Measurements from ENCODE around the gene ZNF565.
A peak's percentile ranks its signal among the peaks of the same experiment; 100 is the strongest.
"Not testable (repeated sequence)": the region's sequence is repeated elsewhere in the genome, so short reads cannot be mapped to it uniquely, and the experiment has no call there.

Gene ZNF565

DNA sequence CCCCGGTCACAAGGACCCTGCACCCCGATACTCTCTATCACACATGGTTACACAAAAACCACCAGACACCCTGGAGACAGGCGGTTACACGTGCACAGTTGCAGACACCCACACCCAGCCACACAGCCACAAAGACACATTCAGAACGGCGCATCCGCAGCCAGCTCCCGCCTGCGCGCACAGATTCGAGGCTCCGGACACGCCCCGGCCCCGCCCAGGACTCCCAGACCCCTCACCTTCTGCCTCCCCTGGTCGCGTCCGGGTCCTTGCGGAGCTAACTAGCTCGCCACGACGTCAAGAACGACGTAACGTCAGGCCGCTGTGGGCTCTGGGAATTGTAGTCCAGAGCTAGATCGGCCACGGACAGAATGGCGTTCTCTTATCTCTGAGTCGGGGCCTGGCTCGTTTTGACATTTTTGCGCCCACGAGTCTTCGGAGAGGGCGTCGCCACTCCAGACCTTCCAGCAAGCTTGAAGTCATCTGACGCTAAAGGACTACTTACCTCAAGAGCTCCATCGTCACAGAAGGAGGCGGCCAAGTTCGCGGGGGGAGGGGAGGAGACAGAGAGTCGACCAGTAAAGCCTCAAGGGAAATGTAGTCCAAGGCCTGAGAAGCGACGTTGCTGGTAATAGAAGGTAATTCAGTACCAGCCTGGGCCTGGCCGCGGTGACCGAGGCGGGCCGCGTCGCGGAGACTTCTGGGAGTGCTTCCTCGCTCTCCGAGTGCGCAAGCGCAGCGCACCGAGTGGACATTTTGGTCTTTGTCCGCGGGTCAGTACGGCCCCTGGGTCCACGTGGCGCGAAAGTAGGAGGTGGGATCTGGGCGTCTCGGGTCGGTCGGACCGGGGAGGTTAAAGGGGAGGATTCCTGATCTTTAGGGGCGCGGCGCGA, at the start of gene ZNF565, which contains the start of gene ZNF146:
Gene ZNF565, minus strand, starts transcription at position 280 of the 890 bp plus-strand sequence. CDS start 12,680 bp downstream, outside the sequence.
Gene ZNF146, plus strand, starts transcription at position 721 of the 890 bp plus-strand sequence. CDS start 21,335 bp downstream, outside the sequence.
- peak; percentile 96 for DNase-seq (ENCODE audit: low spot score)

DNA sequence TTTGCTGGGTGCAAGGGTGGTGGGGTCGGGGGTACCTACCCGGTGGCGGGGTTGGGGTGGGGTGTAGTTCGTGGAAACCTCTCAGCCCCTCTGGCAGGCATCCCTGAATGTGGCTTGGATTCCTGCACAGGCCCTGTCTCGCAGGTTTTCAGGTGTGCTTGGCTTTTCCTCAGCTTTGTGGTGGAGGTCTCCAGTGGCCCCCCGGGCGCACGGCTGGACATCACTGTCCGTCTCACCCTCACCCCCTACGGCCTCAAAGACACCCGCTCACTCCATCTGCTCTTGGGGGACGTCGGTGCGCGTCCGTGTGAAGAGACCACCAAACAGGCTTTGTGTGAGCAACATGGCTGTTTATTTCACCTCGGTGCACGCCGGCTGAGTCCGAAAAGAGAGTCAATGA, 44.7 kb upstream of the ZNF565 start:
- no peak for DNase-seq (ENCODE audit: low spot score)

DNA sequence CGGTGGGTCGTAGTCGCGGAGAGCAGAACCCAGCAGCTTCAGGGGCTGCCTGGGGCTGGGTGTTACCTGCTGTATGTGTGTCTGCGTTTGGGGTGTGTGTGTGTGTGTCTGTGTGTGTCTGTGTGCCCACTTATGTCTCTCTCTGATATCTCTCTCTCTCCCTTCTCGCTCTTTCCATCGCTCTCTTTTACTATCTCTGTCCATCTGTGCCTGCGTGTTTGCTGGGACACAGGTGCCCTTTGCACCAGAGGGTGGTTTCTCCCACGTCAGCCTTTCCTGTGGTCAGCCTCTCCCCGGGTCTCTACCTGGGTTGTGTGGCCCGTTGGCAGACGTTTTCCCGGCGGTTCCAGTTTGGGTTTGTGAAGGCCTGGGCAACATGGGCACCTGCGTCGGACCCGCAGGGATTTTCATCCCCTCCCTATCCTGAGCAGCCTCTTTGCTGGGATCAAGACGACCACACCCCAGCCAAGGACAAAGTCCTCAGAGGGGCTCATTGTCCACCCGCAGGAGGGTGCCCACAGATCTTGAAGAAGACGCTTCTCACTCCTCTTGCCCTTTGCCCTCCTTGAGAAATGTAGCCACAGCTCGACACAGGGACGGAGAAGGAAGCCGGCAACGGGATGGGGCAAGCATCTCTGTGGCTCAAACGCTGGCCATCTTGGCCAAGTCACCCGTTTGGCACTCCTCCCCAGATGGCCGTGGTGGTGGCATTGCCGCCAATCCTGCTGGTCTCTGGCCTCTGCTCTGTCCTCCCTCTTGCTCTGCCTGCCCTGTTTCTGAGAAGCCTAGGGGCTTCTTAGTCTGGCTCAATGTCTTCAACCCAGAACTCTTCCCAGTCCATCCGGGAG, 43.8 kb upstream of the ZNF565 start:
- no peak for DNase-seq (ENCODE audit: low spot score)

DNA sequence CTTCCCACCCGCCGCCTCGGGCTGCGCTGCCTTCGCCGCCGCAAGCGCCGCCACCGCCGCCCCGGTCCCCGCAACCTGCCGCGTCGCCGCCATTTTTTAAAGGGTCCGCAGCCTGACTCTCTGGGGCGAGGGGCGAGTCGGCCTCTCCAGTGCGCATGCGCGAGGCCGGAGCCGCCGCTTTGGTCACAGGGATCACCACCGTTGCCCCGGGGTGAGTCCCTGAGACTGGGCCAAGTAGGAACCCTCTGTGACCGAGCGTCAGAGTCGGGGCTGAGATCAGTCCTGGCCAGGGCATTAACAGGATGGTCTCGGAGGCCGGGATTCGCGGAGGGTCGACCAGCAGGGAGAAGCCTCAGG, 43.0 kb upstream of the ZNF565 start:
- DNase-seq (ENCODE audit: low spot score), result peak; percentile 63

DNA sequence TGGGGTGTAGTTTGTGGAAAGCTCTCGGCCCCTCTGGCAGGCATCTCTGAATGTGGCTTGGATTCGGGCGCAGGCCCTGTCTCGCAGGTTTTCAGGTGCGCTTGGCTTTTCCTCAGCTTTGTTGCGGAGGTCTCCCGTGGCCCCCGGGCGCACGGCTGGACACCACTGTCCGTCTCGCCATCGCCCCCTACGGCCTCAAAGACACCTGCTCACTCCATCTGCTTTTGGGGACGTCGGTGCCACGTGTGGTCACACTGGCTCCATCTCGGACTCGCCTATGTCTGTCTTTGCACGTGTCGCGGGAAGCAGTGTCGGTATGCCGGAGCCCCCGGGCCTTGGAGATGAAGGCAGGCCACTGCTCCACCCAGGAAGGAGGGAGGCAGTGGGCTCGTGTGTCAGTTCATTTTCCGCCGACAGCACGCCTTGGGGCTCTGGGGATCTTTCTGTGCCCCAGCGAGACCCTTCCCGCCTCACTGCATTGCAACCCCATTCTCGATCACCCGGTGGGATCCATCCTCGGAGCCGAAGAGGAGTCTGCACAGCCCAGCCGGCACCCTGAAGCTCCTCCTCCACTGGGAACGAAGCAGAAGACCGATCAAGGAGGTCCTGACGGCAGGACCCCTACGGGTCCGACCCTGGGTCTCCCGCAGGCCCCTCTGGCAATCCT, 42.5 kb upstream of the ZNF565 start:
- DNase-seq (ENCODE audit: low spot score), result no peak

DNA sequence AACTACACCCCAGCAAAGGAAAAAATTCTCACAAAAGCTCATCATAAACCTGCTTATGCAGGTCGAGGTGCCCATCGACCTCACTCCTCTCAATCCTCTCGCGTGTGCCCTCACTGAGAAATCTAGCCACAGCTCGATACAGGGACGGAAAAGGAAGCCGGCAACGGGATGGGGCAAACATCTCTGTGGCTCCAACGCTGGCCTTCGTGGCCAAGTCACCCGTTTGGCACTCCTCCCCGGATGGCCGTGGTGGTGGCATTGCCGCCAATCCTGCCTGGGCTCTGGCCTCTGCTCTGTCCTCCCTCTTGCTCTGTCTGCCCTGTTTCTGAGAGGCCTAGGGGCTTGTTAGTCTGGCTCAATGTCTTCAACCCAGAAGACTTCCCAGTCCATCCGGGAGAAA, 41.6 kb upstream of the ZNF565 start:
- no peak for DNase-seq (ENCODE audit: low spot score)

DNA sequence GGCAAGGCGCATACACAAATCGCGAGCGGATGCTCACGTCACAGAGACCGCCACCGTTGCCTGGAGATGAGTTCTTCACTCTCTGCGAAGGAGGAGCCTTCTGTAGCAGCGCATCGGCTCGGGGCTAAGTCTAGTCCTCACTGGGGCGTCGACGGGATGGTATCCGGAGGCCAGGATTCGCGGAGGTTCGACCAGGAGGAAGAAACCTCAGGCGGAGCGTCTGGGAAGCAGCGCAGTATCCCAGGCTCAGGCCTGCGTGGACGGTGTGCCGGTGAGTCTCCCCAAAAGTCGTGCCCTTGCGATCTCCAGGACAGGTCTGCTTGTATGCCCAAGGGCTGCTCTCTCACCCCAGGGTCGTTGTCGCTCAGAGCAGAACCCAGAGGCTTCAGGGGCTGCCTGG, 40.9 kb upstream of the ZNF565 start:
- DNase-seq (ENCODE audit: low spot score), result no peak

DNA sequence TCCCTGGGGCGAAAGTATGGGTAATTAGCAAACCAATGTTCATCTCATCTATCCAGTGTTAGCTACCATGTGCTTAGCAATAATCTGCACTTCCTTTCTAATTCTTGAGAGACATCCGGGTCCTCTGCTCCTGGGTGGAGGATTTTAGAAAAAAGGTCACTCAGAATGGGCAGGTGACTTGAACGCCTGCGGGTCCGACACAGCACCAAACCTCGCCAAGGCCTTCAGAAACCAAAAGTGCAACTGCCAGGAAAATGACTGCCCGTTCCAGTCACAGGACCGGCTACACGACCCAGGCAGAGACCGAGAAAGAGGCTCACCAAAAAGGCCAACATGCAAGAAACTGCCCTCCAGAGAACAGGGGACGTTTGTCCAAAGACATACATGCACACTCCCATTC, 40.4 kb upstream of the ZNF565 start:
- no peak for DNase-seq (ENCODE audit: low spot score)

DNA sequence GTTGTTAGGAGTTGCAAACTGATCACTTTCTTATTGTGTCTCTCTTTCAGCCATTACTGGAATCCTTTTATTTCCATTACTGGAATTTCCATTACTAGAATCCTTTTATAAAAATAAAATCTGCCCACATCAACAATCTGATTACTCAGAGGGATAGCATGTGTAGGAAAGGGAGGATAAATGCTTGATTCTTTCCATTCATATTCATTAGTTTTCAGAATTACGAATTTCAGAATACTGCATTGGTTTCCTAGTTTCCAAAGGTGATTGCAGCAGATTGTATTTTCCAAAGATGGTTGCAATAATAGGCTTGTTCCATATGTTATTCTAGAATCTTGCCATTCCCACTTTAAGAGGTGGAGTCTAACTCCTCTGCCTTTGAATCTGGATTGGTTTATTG, 37.6 kb upstream of the ZNF565 start:
- no peak for DNase-seq (ENCODE audit: low spot score)

DNA sequence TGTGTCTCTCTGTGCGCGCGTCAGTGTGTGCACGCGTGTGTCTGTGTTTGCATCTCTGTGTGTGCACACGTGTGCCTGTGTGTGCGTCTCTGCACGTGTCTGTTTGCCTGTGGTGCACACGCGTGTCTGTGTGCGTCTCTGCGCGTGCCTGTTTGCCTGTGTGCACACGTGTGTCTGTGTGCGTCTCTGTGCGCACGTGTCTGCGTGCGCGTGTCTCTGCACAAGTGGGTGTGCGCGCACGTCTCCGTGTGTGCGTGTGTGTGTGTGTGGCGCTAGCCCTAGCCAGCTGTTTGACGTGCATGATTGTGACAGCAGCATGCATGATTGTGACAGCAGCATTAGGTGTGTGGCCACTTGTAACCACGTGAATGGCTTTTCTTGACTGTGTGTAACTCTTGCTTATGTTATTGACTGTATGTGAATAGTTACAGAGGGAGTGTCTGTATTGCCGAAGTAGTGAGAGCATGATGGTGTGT, 31.6 kb upstream of the ZNF565 start:
- DNase-seq (ENCODE audit: low spot score), result no peak

DNA sequence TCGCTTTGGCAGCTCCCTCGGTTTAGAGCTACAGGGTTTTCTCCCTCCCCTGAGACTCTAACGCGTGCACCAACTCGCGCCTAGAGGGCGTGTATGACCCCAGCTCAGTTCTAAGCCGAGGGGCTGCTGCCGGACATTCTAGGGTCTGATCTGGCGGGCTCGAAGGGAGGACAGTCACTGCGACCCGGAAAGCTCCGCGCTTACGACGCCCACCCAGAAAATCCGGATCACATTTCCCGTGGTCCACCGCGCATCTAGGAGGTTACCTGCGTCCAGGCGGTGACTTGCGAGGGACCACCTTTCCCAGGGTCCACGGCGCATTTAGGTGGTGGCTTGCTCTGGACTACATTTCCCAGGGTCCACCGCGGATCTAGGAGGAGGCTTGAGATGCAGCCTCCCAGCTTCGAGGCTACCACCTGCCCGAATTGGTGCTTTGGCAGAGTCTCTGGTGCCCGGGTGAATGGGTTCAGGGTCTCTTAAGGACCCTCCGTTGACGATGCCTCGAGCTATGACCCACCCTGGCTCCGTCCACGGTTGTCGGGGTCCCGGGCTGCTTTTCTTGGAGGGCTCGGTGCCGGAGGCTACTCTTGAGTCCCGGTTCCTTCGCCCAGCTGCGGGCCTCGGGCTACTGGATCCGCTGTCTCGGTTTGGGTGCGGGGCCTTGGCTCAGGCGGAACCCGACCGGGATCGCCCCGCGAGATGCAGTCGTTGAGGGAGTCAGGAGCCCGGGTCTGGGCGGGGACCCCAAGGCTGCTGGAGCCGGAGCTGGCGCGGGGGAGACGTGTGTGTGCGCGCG, 30.9 kb upstream of the ZNF565 start:
- DNase-seq (ENCODE audit: low spot score), result peak; percentile 84

DNA sequence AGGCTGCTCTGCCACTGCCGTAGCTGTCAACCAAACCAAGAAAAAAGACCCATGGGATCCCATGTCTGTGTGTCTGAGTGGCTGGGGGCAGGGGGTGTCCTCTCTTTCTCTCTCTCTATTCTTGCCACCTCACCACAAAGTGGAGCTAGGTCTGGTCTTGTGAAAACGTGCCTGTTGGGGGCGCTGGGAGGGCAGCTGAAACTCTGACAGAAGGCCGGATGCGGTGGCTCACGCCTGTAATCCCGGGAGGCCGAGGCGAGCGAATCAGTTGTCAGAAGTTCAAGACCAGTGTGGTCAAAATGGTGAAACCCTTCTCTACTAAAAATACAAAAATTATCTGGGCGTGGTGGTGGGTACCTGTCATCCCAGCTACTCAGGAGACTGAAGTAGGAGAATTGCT, 29.6 kb upstream of the ZNF565 start:
- no peak for DNase-seq (ENCODE audit: low spot score)

DNA sequence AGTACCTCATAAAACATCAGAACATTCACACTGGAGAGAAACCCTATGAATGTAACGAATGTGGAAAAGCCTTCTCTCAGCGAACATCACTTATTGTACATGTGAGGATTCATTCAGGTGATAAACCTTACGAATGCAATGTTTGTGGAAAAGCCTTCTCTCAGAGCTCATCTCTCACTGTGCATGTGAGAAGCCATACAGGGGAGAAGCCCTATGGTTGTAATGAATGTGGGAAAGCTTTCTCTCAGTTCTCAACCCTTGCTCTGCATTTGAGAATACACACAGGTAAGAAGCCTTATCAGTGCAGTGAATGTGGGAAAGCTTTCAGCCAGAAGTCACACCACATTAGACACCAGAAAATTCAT, 22.5 kb upstream of the ZNF565 start:
- no peak for DNase-seq (ENCODE audit: low spot score)

DNA sequence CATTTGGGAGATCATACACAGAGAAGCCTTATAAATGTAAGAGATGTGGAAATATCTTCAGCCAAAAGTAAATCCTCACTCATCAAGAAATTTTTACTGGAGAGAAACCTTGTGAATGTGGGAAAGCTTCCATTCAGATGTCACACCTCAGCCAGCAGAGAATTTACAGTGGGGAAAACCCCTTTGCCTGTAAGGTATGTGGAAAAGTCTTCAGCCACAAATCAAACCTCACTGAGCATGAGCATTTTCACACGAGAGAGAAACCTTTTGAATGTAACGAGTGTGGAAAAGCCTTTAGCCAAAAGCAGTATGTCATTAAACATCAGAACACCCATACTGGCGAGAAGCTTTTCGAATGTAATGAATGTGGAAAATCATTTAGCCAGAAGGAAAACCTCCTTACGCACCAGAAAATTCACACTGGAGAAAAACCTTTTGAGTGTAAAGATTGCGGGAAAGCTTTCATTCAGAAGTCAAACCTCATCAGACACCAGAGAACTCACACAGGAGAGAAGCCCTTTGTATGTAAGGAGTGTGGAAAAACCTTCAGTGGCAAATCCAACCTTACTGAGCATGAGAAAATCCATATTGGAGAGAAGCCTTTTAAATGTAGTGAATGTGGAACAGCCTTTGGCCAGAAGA, 22.0 kb upstream of the ZNF565 start:
- no peak for DNase-seq (ENCODE audit: low spot score)

DNA sequence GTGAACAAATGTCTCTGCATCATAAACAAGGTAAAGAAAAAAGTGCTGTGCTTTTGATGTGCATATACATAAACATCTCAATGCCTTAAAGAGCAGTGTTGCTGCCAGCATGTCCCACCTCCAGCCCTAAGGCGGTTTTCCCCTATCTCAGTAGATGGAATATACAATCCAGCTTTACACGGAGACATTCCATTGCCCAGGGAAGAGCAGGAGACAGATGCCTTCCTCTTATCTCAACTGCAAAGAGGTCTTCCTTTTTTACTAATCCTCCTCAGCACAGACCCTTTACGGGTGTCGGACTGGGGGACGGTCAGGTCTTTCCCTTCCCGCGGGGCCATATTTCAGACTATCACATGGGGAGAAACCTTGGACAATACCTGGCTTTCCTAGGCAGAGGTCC, 19.2 kb upstream of the ZNF565 start:
- DNase-seq (ENCODE audit: low spot score), result not testable (repeated sequence)

DNA sequence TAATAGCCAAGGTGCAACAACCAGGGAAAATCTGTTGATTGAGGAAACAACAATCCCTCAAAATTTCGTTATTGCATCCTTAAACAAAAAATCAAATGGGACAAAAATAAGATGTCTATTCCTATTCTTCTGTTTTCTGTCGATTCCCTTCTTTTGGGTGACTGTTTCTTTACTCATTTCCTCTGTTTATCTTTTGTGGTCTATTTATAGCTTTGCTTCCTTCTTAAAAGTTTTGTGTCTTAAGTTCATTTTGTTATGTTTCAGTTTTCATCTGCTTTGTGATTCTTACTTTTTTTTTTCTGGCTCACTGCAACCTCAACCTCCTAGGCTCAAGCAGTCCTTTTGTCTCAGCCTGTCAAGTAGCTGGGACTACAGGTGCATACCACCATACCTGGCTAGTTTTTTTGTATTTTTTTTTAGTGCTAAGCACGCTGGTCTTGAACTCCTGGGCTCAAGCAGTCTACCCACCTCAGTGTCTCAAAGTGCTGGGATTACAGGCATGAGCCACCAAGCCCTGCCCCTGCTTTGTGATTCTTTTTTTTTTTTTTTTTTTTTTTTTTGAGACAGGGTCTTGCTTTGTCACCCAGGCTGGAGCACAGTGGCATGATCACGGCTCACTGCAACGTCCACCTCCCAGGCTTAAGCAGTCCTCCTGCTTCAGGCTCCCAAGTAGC, 10.9 kb upstream of the ZNF565 start:
- no peak for DNase-seq (ENCODE audit: low spot score)

DNA sequence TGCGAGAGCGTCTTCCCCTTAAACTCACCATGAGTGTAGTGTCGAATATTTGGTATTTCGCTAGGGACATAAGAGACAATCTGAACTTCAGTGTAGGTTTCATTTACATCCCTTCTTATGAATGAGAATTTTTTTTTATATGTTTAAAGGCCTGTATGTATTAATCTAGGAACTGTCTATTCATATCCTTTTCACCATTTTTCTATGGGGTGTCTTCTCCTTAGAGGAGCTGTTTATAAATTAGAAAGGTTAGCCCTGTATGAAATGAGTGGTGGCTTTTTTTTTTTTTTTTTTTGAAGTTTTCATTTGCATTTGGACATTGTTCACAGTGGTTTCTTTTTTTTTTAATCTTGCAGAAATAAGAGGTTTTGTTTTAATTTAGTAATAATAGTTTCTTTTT, 8.0 kb upstream of the ZNF565 start:
- DNase-seq (ENCODE audit: low spot score), result no peak

DNA sequence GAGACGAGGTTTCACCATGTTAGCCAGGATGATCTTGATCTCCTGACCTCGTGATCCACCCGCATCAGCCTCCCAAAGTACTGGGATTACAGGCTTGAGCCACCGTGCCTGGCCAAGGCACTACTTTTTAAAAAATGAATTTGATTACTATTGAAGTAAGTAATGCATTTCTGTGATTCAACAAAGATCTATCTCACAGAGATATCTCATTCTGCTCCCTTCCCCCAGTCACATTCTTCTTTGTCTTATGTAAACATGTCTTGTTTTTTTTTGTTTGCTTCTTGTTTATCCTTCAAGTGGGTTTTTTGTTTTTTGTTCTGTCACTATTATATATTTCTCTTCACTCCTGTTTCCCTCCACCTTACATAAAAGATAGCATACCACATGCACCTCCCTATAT, 7.0 kb upstream of the ZNF565 start:
- DNase-seq (ENCODE audit: low spot score), result no peak

DNA sequence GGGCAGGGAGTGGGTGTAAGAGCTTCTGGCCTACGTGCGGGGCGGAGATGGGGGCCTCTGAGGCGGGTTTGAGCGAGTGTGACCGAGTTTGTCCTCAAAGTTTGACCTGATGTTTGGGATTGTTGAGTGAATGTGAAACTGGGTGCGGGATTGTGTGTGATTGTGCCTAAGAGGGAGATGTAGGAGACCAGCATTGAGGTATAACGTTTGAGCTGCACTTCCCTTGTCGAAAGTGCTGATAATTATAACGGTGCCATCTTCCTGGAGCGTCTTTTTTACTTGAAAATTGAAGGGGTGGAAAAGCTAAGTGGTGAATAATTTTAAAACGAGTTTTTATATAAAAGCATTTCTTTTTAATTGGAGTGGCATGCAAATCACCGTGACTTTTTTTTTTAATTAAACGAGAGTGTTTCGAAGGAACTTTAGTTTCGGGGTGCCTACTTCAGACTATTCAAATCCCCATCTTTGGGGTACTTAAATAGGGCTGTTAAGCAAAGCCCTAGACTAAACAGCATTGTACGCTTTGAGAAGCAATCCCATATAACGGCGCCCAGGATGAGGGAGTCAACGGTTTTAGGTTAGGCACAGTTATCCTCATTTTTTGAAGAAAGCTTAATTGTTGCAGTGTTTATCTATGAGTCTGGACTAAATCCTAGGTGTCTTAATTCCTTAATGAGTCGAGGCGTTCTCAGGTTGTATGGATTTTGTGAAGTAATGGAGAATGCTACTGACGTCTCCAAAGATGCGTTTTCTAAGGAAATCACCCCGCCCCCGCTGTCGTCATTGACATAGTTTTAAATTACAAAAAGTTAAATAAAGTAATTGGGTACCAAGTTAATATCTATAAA, 1.0 kb upstream of the ZNF565 start:
- DNase-seq (ENCODE audit: low spot score), result peak; percentile 13

DNA sequence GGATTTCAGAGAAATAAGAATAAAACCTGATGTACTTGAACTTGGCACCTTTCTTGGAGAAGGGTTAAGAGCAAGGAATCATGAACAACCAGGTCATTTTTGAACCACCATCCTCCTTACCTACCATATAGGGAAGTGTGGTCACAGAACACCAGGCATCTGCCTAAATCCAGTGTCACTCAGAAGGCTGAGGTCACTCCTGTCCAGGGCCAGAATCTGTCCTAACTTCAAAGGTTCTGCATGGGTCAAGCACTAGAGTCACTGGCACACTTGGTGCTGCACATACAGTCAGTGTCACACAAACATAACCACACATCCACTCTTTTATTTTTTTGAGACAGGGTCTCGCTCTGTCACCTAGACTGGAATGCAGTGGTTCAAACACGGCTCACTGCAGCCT, 1.6 kb downstream of the ZNF565 start:
- DNase-seq (ENCODE audit: low spot score), result no peak

Measured in iPS-NIHi11 (cell line).